HCT116 (cell line): Measurements from ENCODE around the gene MED25. TPM values are rescaled to one million over a fixed set of nuclear protein-coding genes. Genes with fewer than 3 reads are reported as not detected.

Experiments
- ATAC-seq: fragments of 200-7000 bp; cut with Tn5 transposase; 2 replicates; pipeline ENCODE4 v1.9.1; 2020; ENCODE audit warnings: mild to moderate bottlenecking, moderate library complexity
- BruUV-seq: library from RNA; stranded (reverse); fragments of 400-500 nt; replicated peaks from 2 replicates; lab custom pipeline; 2021; lab: Mats Ljungman, UMichigan
- CTCF ChIA-PET: fragments of 300-600 bp; sonication (Branson Sonifier 250); formaldehyde crosslinking; loops from one replicate; lab custom pipeline; 2021; ENCODE audit warnings: antibody characterized with exemption; lab: Charles Lee
- POLR2A ChIA-PET: fragments of 300-600, 350-600 bp; sonication (Branson Sonifier 250); formaldehyde crosslinking; loops from one replicate; lab custom pipeline; 2021; ENCODE audit warnings: antibody characterized with exemption; lab: Charles Lee
- RAD21 ChIA-PET, 2 experiments: fragments of 300-600 bp; sonication (Branson Sonifier 250); formaldehyde crosslinking; loops; one replicate each; lab custom pipeline; 2023; ENCODE audit warnings: low total read pairs in 2 of 2; ENCODE audit not compliant: uncharacterized antibody in 2 of 2, unreplicated experiment in 2 of 2, low non-redundant PET in 1 of 2; lab: Charles Lee
- DNase-seq: peaks from one replicate; pipeline ENCODE4 v3.0.0-alpha.2; 2010; ENCODE audit warnings: low read depth, low spot score
- H2AFZ ChIP-seq: fragments of 200-600 bp; shearing (Covaris generic), sonication (generic); 2 replicates; pipeline ENCODE4 v1.6.1; 2017; ENCODE audit warnings: low read depth, mixed run types, mixed read lengths, antibody characterized with exemption, low read length; ENCODE audit not compliant: poor library complexity, severe bottlenecking
- H3K27ac ChIP-seq: 2 replicates; pipeline ENCODE4 v1.5.1; 2012; ENCODE audit warnings: low read depth, low read length
- H3K27me3 ChIP-seq: fragments of 200-600 bp; sonication (generic); 2 replicates; pipeline ENCODE4 v1.6.1; 2016; ENCODE audit warnings: mixed run types, low read length, mixed read lengths; ENCODE audit not compliant: insufficient read depth
- H3K36me3 ChIP-seq, 2 experiments: fragments of 200-500 bp in 1 of 2; fragments of 200-600 bp in 1 of 2; sonication (Bioruptor generic) in 1 of 2; sonication (generic) in 1 of 2; 2 replicates each; pipeline versions ENCODE4 v1.5.1 to v1.6.1; 2014 to 2016; ENCODE audit warnings: low read length in 2 of 2, inconsistent platforms in 1 of 2, mixed read lengths in 1 of 2, mixed run types in 1 of 2; ENCODE audit not compliant: insufficient read depth in 2 of 2, control insufficient read depth in 1 of 2
- H3K4me1 ChIP-seq, 2 experiments: fragments of 200-600 bp in 1 of 2; sonication (generic) in 1 of 2; 2 replicates each; pipeline versions ENCODE4 v1.5.1 to v1.6.1; 2012 to 2017; ENCODE audit warnings: low read length in 2 of 2, inconsistent platforms in 1 of 2, mild to moderate bottlenecking in 1 of 2, mixed read lengths in 1 of 2, mixed run types in 1 of 2, moderate library complexity in 1 of 2; ENCODE audit not compliant: insufficient read depth in 2 of 2, control insufficient read depth in 1 of 2
- H3K4me2 ChIP-seq: fragments of 200-600 bp; sonication (generic); 2 replicates; pipeline ENCODE4 v1.6.1; 2017; ENCODE audit warnings: mixed run types, low read length, mixed read lengths
- H3K4me3 ChIP-seq, 2 experiments: fragments of 200-600 bp in 1 of 2; sonication (generic) in 1 of 2; replicated peaks in 1 of 2; 2 replicates each; pipeline ENCODE4 v1.5.1; 2011 to 2016; ENCODE audit warnings: low read length in 2 of 2, control low read depth in 1 of 2, low read depth in 1 of 2, mild to moderate bottlenecking in 1 of 2, mixed read lengths in 1 of 2, mixed run types in 1 of 2
- H3K79me2 ChIP-seq: fragments of 200-600 bp; sonication (generic); 2 replicates; pipeline ENCODE4 v1.6.1; 2017; ENCODE audit warnings: mild to moderate bottlenecking, mixed run types, low read length, moderate library complexity, mixed read lengths; ENCODE audit not compliant: insufficient read depth
- H3K9ac ChIP-seq: fragments of 200-600 bp; sonication (generic); 2 replicates; pipeline ENCODE4 v1.6.1; 2016; ENCODE audit warnings: low read length, mixed read lengths
- H3K9me2 ChIP-seq: fragments of 200-600 bp; sonication (generic), shearing (Covaris generic); 2 replicates; pipeline ENCODE4 v1.6.1; 2017; ENCODE audit warnings: mixed run types, mild to moderate bottlenecking, moderate library complexity; ENCODE audit not compliant: insufficient read depth
- H3K9me3 ChIP-seq, 2 experiments: fragments of 200-500 bp in 1 of 2; fragments of 200-600 bp in 1 of 2; sonication (Bioruptor generic) in 1 of 2; sonication (generic) in 1 of 2; 2 replicates each; pipeline ENCODE4 v1.6.1; 2014 to 2017; ENCODE audit warnings: low read length in 2 of 2, mixed read lengths in 2 of 2, inconsistent platforms in 1 of 2, low read depth in 1 of 2, mild to moderate bottlenecking in 1 of 2, mixed run types in 1 of 2, moderate library complexity in 1 of 2; ENCODE audit not compliant: control insufficient read depth in 1 of 2, insufficient read depth in 1 of 2
- H4K20me1 ChIP-seq: fragments of 200-600 bp; sonication (generic), shearing (Covaris generic); 2 replicates; pipeline ENCODE4 v1.6.1; 2017; ENCODE audit warnings: mixed run types, mild to moderate bottlenecking, moderate library complexity; ENCODE audit not compliant: insufficient read depth
- ATF3 ChIP-seq: IDR thresholded peaks from 2 replicates; pipeline ENCODE4 v1.6.1; 2012
- CBX3 ChIP-seq: IDR thresholded peaks from 2 replicates; pipeline ENCODE4 v1.6.1; 2012; ENCODE audit warnings: low read depth
- CEBPB ChIP-seq: IDR thresholded peaks from 2 replicates; pipeline ENCODE4 v1.6.1; 2012; ENCODE audit warnings: low read depth
- CTCF ChIP-seq, 3 experiments: fragments of 200-600 bp in 1 of 3; sonication (generic) in 1 of 3; IDR thresholded peaks in 2 of 3; conservative IDR thresholded peaks in 1 of 3; 2 replicates each; pipeline ENCODE4 v1.5.1; 2012 to 2017; ENCODE audit warnings: low read depth in 2 of 3, low read length in 2 of 3, antibody characterized with exemption in 1 of 3, borderline replicate concordance in 1 of 3, control low read depth in 1 of 3, mild to moderate bottlenecking in 1 of 3, mixed read lengths in 1 of 3, mixed run types in 1 of 3, moderate library complexity in 1 of 3; ENCODE audit not compliant: insufficient read depth in 1 of 3
- ELF1 ChIP-seq: IDR thresholded peaks from 2 replicates; pipeline ENCODE4 v1.6.1; 2012; ENCODE audit warnings: low read depth, borderline replicate concordance
- EZH2 ChIP-seq: fragments of 200-600 bp; sonication (generic); IDR thresholded peaks from 2 replicates; pipeline ENCODE4 v1.6.1; 2017; ENCODE audit warnings: antibody characterized with exemption, mixed run types
- EZH2phosphoT487 ChIP-seq: fragments of 200-600 bp; IDR thresholded peaks from 2 replicates; pipeline ENCODE4 v1.6.1; 2018; ENCODE audit warnings: antibody characterized with exemption, borderline replicate concordance
- FOSL1 ChIP-seq: IDR thresholded peaks from 2 replicates; pipeline ENCODE4 v1.6.1; 2012; ENCODE audit warnings: low read depth
- POLR2A ChIP-seq: IDR thresholded peaks from 2 replicates; pipeline ENCODE4 v1.7.0; 2011; ENCODE audit warnings: borderline replicate concordance; ENCODE audit not compliant: insufficient read depth, insufficient read length; ENCODE audit errors: extremely low read depth
- POLR2AphosphoS5 ChIP-seq: IDR thresholded peaks from 2 replicates; pipeline ENCODE4 v1.6.1; 2011; ENCODE audit warnings: mild to moderate bottlenecking, low read depth, low read length, moderate library complexity
- RAD21 ChIP-seq: IDR thresholded peaks from 2 replicates; pipeline ENCODE4 v1.6.1; 2012; ENCODE audit warnings: low read depth, mild to moderate bottlenecking
- REST ChIP-seq: IDR thresholded peaks from 2 replicates; pipeline ENCODE4 v1.6.1; 2012; ENCODE audit warnings: low read depth
- SP1 ChIP-seq: IDR thresholded peaks from 2 replicates; pipeline ENCODE4 v1.6.1; 2012; ENCODE audit warnings: low read depth
- SRF ChIP-seq: IDR thresholded peaks from 2 replicates; pipeline ENCODE4 v1.6.1; 2012; ENCODE audit warnings: low read depth
- TCF7L2 ChIP-seq: IDR thresholded peaks from 2 replicates; pipeline ENCODE4 v1.7.0; 2011; ENCODE audit warnings: borderline replicate concordance, inconsistent platforms; ENCODE audit not compliant: insufficient read depth, insufficient read length; ENCODE audit errors: extremely low read depth
- YY1 ChIP-seq: IDR thresholded peaks from 2 replicates; pipeline ENCODE4 v1.6.1; 2011; ENCODE audit warnings: low read length, low read depth, moderate library complexity, mild to moderate bottlenecking; ENCODE audit not compliant: insufficient replicate concordance; ENCODE audit errors: extremely low read depth
- ZFX ChIP-seq: fragments of 450-650 bp; IDR thresholded peaks from 2 replicates; pipeline ENCODE4 v1.6.1; 2017
- intact Hi-C: fragments of 100-400 bp; cut with micrococcal nuclease; formaldehyde crosslinking; loops from 2 replicates; pipeline ENCODE4 v1.10.0; 2022
- total RNA-seq: library from RNA; stranded (reverse); gene quantifications from one replicate; pipeline ENCODE4 v1.2.1, GENCODE V29; 2021; ENCODE audit not compliant: unreplicated experiment

The MED25 gene
- total RNA-seq, 1 experiment from 2014 or later: 77.7 TPM

GRCh38 chr19:49801966-49802661 is 16.0 kb upstream of the MED25 start (continued):
- TF ChIP-seq ATF3 (no peak), POLR2A (no peak), CEBPB (no peak), EZH2phosphoT487 (no peak), SRF (no peak), EZH2 (no peak), CBX3 (no peak)
- TF ChIP-seq, all 23 proteins: peak for 0

GRCh38 chr19:49802836-49803528 is 15.1 kb upstream of the MED25 start:
- no peak for ATAC-seq
- Histone ChIP-seq H3K27ac (no peak overlapping the region), H3K4me2 (no peak overlapping the region), H3K9me3 (no peaks in the 10 kb centered on the region), H3K36me3 (peaks cover 9 to 19% of the 10 kb centered on the region in 2 experiments), H3K9ac (no peak overlapping the region), H4K20me1 (no peaks in the 10 kb centered on the region), H3K4me1 (peaks cover 4 to 16% of the 10 kb centered on the region in 2 experiments; a peak in 3 of 4 replicates), H3K27me3 (no peaks in the 10 kb centered on the region), H3K79me2 (no peaks in the 10 kb centered on the region), H2AFZ (no peak overlapping the region), H3K9me2 (no peaks in the 10 kb centered on the region), H3K4me3 (no peak overlapping the region)
- CTCF ChIA-PET: no interaction called here
- DNase-seq: no peak
- RAD21 ChIA-PET: no interaction called here
- BruUV-seq: no TSS peak
- no peak for TF ChIP-seq REST
- TF ChIP-seq POLR2AphosphoS5: no peak
- TF ChIP-seq TCF7L2: no peak
- no peak for TF ChIP-seq SP1
- no peak for TF ChIP-seq RAD21
- no peak for TF ChIP-seq YY1
- no peak for TF ChIP-seq EZH2phosphoT487
- TF ChIP-seq ELF1: no peak
- TF ChIP-seq EZH2: no peak
- no peak for TF ChIP-seq POLR2A
- TF ChIP-seq CTCF (IDR thresholded peaks at IDR 0.05 in 2 of 3, conservative IDR thresholded peaks at IDR 0.05 in 1 of 3; ENCODE audit: borderline replicate concordance in 1 of 3, insufficient read depth in 1 of 3, low read depth in 2 of 3, low read length in 2 of 3): no peak
- TF ChIP-seq CBX3: no peak
- no peak for TF ChIP-seq FOSL1
- no peak for TF ChIP-seq ZFX
- no peak for TF ChIP-seq ATF3
- TF ChIP-seq CEBPB: no peak
- POLR2A ChIA-PET: no interaction called here
- intact Hi-C loops: no loop called here
